ENCODE measurements around the gene KDM4B.

KDM4B gene

DNA sequence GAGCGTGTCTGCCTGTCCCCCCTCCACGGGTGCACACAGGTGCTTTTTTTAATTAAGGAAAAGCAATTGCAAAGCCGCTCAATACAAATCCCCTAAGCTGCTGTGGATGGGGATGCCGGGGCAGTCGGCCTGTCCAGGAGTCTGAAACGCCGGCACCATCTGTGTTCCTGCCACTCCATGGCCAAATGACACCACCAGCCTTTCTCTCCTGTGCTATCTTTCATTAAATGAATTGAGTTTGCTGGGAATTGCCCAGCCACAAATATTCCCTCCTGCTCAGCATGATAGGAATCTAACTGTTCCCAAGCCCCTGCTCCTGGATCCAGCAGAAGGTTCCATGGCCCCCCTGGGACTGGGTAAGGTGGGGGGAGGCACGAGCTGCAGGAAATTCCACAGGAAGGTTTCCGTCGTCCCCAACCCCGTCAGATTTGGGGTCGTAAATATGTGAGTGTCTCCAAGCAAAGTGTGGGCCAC, 139.2 kb downstream of the KDM4B start:
- no peak for DNase-seq (ENCODE audit: low read depth)

DNA sequence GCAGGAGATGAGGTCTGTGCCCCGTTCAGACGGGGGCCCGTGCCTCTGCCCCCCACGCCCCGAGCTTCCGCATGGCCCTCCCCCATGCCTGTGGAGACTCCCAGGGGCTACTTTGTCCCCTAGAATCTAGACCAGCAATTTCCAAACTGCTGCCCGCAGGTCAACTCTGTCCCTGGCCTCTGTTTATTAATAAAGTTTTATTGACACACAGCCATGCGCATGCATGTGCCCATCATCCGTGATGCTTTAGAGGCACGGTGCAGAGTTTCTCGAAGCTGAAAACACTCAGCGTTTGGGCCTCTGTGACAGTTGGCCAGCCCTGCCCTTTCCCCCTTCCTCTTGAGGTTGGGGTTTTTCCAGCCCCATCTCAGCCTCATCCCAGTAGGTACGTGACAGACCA, 140.0 kb downstream of the KDM4B start:
- DNase-seq (ENCODE audit: low read depth): no peak

DNA sequence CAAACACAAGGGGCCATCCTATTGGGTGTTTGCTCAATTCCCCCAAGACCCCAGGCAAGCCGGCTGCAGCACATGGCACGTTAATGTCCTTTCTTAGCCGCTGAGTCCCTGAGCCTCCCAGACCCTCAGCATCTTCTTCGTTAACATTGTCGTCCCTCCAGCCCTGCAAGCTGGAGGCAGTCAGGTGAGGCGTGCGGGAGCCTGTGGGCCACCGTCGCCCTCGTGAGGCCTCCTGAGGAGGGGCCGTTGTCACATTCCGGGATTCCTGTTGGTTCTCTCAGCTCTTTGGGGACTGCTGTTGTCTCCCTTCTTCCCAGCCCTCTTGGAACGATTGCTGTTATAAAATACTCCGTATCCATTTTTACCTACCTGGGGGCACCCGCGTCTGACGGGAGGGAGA, 140.6 kb downstream of the KDM4B start:
- no peak for DNase-seq (ENCODE audit: low read depth)

DNA sequence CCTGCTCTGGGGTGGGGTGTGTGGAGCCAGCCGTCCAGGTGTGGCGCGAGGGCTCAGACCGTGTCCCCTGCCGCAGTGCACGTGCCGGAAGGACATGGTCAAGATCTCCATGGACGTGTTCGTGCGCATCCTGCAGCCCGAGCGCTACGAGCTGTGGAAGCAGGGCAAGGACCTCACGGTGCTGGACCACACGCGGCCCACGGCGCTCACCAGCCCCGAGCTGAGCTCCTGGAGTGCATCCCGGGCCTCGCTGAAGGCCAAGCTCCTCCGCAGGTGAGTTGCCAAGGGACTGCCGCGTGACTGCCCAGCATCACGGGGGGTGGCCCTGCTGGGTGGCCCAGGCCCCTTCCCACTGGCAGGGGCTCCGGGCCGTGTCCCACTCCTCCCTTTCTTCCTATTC, 141.6 kb downstream of the KDM4B start:
- DNase-seq (ENCODE audit: low read depth): no peak

DNA sequence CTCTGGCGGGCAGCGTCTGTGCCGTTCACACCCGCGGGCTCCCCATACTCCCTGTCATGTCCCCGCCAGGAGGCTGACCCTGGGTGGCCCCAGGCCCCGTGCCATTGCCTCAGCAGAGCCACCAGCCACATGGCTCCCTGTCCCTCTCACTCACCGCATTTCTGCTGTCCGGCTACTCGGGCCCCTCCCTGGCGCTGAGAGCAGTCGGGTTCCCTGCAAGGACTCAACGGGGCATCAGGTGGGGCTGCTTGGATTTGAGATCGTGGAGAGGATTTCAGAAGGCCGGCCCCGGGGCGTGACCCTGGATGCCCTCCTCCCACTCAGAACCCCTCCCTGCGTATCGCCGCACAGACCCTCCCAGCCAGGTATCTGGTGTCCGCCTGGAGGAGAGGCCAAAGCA, 142.1 kb downstream of the KDM4B start:
- DNase-seq (ENCODE audit: low read depth): no peak

DNA sequence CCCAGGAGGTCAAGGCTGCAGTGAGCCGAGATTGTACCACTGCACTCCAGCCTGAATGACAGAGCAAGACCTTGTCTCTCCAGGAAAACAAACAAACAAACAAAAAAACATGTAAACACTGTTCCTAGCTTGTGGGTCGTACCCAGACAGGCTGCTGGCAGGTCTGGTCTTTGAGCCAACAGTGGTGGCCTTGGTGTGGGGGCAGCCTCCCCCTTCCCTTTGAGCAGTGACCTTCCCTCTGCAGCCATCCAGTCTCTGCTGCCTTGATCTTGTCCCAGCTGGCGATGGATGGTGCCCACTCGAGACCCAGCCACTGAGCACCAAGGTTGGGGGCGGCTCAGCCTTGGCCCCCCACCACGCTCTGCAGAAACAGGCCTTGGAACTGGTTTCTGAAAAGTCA, 143.3 kb downstream of the KDM4B start:
- DNase-seq (ENCODE audit: low read depth): no peak

DNA sequence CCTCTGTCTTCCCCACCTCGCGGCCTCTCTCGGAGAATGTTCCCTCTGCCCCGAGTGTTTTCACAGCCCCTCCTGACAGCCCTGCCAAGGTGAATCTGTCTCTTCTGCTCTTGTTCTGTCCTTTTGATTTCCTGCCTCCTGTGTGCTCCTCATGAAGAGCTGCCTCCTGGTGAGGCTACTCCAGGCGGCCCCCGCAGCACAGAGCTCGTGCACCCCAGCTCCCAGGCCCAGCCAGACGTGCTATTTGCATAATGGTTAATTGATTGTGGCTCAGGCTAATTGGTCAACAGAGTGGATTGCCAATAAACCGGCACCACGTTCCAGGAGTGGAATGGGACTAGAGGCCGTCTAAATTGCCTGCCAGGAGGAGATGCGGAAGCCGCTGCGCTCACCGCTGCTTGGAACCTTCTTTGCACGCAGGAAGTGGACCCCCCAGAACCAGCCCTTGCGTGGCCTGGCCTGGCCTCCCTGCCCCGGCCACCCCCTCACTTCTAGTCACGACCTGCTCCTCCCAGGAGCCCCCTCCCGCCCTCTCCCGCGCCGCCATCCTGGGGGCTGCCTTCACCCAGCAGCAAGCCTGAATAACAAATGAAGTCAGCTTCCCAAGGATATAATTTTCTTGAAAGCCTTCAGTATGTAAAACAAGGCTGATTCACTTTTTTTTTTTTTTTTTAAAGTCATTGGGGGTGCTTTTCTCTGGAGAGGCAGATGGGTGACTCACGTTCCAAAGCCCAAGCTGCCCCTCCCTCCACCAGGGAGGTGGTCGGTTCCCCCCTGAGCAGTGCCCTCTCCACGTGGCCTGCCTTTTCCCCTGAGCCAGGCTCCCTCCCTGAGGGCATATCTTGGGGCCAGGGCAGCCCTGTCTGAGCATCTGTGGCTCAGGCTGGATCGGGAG, 144.0 kb downstream of the KDM4B start:
- DNase-seq (ENCODE audit: low read depth): no peak

DNA sequence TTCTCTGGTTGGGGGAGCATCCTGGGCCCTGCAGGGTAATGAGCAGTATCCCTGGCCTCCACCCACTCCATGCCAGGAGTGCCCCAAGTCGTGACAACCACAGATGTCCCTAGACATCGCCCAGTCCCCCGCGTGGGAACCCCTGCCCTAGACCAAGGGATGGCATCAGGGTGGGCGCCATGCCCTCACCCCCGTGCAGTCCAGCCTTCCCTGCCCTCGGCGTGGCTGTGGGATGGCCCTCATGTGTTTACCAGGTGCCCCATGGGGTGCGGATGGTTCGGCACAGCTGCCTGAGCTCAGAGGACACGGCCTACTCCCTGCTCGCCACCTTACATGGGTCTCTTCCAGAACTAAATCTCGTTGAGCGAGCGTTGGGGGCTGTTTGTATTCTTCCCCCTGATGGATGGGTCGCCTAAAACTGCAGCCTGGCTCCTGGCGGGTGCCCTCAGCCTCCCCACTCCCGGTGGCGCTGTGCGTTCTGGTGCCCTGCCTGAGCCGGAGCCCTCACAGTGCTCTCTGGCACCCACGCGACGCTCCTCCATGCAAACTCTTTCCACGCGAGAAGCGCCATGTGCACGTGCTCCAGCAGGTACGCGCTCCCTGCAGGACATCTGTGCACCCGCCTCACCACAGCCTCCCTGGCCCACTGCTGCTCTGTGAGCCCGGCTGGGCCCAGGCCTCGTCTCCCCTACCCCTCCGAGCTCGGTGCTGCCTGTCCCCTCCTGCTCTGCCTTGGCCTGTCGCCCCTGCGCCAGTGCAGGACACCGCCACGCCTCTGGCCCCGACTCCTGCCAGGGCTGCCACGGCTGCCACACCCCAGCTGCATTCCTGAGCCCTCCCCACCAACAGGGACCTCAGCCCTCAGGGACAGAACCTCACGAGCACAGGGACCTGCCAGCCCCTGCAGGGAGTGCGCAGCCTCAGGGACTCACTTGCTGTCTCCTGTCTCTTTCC, 145.0 kb downstream of the KDM4B start:
- no peak for DNase-seq (ENCODE audit: low read depth)

DNA sequence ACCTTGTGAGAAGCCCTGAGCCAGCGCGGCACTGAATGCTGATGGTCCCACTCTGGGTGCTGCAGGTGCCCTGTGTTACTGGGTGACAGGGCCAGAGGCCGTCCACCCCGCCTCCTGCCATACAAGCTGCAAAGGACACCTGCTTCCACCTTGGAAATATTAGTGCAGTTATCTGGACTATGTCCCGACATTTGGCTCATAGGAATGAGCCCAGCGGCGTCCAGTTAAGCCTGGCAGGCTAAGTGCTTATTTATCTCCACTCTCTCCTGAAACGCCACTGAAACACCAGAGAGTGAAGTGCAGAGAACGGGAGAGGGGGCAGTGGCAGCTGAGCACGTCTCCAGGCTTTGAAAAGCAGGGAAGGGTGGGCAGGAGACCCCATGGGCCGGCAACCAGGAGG, 145.8 kb downstream of the KDM4B start:
- no peak for DNase-seq (ENCODE audit: low read depth)

DNA sequence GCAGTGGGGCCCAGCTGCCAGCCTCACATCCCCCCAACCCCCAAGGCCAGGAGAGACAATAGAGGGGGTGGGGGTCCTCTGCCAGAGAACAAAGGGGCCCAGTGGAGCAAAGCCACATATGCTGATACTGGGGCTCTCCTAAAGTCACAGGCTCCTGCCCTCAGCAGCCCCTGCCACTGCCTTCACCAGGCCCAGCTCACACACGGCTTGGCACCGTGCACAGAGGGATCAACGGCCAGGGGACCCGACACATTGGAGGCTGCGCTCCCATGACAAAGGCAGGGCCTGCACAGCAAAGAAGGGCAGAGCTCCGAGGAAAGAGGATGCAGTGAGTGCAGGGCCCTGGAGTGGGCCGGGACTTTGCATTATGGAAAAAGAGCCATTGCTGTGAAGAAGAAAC, 146.4 kb downstream of the KDM4B start:
- DNase-seq (ENCODE audit: low read depth): no peak

DNA sequence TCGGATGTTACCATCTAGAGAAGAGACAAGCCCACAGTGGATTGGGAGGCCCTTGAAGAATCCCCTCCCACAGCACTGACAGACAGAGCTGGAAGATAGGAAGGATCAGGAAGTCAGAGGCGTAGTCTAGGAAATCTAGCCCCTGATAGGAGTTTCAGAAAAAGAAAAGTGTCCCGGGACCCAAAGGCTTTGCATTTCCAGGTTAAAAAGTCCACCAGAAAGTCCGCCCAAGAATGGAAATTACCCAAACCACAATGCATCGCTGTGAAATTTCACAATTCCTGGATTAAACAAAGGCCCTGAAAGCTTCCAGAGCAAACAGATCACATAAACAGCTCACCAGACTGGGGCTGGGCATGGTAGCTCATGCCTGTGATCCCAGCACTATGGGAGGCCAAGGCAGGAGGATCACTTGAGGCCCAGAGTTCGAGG, 146.9 kb downstream of the KDM4B start:
- no peak for DNase-seq (ENCODE audit: low read depth)

DNA sequence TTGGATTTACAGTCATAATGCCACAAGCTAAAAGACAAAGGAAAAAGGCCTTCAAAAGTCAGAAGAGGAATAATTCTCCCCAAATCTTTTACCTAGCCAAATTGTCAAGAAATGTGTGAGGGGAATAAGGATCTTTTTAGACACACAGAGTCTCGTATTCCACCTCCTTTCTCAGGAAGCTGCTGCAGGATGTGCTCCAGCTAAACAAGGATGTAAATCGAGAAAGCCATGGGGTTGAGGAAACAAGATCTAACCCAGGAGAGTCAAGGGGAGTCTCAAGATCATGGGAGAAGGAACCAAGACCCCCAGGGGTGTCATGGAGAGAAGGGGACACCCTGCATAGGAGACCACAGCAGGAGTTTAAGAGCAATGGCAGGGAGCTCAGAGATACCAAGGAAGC, 147.4 kb downstream of the KDM4B start:
- DNase-seq (ENCODE audit: low read depth): no peak

DNA sequence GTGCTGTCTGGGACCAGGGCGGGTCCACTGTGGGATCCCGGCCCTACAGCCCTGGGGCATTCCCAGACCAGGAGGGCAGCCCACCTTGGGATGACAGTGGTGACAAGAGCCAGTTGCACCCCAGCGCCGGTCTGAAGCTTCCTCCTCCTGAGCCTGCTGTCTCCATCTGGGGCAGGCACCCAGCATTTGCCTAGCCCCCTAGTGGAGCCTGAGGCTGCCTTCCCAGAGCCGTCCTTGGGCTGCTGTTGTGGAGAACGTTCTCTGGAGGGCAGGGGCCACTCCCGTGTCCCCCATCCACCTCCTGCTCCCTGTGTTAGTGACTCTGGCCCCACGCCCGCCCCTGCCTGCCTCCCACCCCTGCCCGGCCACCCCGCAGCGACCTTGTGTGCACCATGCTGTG, 148.5 kb downstream of the KDM4B start:
- DNase-seq (ENCODE audit: low read depth): no peak

DNA sequence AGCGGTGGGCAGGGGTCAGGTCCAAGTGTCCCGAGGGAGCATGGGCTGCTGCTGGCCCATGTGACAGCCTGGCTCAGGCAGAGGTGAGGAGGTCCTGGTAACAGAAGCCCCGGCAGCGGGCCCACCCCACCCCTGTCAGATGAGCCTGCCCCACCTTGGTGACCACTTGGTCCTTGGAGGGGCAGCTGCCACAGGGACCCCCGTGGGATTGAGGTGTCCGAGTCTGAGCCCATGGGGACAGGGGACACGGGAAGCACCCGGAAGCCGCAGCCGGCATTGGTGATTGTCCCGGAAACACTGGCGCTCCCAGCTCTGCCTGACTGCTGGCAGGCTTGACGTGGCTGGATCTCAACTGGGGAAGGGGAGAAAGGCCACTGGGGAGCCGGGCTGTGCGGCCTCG, 149.1 kb downstream of the KDM4B start:
- DNase-seq (ENCODE audit: low read depth): no peak

DNA sequence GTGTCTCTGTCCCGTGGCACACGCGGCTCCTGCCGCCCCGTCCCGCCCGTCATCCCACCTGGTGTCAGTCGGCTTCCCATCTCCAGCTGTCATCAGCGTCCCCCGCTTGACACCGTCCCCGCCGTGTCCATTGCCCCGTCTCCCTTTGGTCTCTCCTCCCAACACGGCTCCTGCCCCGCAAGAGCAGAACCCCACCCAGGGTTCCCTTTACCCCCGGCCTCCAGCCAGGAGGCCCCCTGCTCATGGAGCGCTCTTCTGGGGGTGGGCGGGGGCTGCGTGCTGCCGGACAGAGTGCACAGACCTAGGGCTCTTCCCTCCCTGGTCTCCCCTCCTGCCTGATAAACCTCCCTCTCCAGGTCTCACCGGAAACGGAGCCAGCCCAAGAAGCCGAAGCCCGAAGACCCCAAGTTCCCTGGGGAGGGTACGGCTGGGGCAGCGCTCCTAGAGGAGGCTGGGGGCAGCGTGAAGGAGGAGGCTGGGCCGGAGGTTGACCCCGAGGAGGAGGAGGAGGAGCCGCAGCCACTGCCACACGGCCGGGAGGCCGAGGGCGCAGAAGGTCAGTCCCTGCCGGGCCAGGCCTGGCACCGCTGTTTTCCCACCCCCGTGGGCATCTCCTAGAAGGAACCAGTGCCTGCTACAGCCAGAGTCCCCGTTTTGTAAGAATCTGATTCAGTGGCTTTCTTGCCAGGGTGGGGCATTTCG, 150.5 kb downstream of the KDM4B start:
- no peak for DNase-seq (ENCODE audit: low read depth)

DNA sequence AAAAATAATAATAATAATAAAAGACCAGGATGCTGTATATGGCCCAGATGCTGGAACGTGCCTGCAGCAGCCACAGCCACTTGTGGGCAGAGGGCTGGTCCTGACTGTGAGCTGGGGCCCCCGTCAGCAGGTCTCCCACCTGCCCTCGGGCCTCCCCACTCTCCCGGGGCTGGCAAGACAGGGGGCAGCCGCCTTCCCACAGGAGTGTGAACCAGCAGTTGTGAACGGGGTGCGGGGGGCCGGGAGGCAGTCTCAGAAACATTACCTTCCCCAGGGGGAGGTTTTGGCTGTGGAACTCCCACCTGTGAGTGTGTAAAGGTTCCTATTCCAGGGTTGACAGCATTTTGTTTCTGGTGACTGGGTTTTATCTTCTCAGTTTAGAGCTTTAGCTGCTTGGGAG, 151.4 kb downstream of the KDM4B start:
- DNase-seq (ENCODE audit: low read depth): no peak

DNA sequence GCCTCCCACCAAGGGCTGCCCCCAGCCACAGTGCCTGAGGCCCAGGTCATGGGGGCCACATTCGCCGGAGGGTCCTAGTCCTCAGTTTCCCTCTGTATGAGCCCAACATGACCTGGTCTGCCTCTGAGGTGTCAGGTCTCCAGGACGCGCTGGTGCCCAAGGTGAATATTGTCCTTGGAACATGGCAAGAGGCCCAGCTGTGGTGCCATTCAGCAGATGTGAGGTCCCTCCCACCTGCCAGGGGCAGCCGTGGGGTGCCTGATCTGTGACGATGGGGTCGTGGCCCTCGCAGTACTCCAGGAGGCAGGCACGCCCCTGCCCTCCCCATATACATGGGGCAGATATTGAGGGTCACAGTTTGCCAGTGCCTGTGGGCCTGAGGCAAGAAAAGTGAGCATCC, 151.9 kb downstream of the KDM4B start:
- DNase-seq (ENCODE audit: low read depth): no peak

DNA sequence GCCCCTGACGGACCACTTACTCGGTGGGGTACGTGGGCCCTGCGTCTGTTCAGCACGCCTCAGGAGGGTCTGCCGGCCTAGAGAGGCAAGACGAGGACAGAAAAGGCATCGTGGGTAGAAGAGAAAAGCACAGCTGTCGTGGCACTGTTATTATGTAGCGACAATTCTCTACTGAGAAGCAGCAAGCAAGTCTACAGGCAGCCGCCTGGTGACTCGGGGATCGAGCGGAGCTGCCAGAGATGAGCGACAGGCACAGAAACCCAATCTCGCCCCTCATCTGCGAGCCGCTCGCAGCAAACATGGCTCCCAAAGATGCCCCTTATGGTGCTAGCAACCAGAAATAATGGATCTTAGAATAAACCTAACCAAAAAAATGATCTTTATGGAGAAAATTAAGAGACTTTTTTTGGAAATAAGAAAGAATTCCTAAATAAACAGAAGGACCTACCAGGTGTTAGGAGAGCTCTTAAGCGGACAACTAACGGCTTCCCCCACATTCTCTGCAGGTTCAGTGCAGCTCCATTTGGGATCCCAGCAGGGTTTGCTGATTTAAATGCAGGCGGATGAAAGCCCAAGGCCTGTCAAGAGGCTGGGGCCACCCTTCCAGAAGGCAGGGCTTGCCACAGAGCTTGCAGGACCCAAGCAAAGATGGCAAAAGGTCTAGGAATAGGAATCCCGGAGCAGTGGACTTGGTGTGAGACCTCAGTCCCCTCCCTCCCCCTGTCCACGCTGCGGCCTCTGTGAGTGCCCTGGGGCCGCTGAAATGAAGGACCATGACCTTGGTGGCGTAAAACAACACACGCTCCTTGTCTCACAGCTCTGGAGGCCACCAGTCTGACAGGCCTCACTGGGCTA, 152.6 kb downstream of the KDM4B start:
- no peak for DNase-seq (ENCODE audit: low read depth)

DNA sequence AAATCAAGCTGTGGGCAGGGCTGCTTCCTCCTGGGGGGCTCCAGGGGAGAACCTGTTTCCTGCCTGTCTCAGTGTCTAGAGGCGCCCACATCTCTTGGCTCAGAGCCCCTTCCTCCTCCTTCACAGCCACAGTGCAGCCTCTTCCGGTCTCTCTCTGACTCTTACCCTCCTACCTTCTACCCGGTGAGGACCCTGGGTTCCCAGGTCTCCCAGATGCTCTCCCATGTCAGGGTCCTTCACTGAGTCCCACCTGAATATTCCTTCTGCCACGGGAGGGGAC, 153.1 kb downstream of the KDM4B start:
- DNase-seq (ENCODE audit: low read depth): no peak

DNA sequence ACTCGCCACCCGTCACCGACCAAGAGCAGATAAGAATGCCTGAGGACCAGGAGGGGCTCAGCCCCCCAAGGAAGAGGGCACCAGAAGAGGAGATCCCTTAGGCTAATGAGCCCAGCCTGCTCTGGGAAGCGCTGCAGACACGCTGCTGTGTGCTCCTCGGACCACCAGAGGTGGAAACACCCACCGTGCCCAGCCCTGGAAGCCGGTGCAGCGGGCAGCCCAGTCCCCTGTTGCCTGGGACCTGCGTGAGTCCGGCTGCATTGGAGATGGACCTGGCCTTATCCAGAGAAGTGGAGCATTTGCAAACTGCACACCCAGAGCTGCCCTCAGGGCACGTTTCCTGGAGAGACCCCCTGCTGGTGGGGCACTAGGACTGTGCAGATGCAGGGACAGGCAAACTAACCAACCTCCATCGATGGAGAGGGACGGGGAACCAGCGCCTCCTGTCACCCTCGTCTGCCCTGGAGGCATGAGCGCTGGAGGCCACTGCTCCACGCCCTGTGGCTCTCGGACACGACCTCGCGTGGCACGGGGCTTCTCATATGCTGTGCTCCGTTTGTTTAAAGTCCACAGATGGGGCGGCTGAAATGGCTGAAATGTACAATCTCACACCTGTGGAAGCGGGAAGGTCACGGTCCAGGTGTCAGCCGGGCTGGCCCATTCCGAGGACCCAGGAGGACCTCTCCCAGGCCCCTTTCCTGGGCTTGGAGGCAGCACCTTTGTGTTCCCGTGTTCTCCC, 153.9 kb downstream of the KDM4B start:
- no peak for DNase-seq (ENCODE audit: low read depth)

DNA sequence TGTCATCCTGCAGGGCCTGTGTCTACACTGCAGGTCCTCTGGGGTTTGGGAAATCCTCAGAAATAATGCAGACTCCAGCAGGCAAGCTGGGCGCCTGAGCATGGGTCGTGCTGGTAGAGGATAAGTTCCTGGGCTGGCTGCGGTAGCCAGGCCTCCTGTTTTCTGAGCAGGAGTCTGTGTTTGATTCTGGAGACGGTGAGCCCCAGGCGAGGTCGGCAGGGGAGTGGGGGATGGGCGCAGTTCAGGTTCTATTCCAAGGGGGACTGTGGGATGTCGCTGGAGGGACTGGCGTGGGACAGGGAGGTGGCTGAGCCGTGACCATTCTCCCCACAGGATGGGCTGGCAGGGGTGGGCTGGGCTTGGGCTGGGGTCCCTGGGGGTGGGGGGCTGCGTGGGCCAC, 154.7 kb downstream of the KDM4B start:
- no peak for DNase-seq (ENCODE audit: low read depth)

All from activated T-cell treated with anti-CD3 and anti-CD28 coated beads for 24 hours (primary cell).